HepG2 (cell line): Measurements from ENCODE around the gene ENTPD5. TPM values are rescaled to one million over a fixed set of nuclear protein-coding genes. Genes with fewer than 3 reads are reported as not detected.

Source experiments
- ATF4 ChIP-seq, 2 experiments: fragments of 450-650 bp in 1 of 2; sonication (generic) in 1 of 2; formaldehyde crosslinking; IDR thresholded peaks; 2 replicates each; pipeline versions ENCODE4 v1.5.0 to v1.8.0; 2020 to 2022; ENCODE audit warnings: mild to moderate bottlenecking in 1 of 2, missing genetic modification reagents in 1 of 2
- ELF1 ChIP-seq: sonication (generic); formaldehyde crosslinking; IDR thresholded peaks from 2 replicates; pipeline ENCODE4 v1.4.0; 2020; ENCODE audit warnings: missing genetic modification reagents
- GFI1 ChIP-seq: sonication (generic); formaldehyde crosslinking; IDR thresholded peaks from 2 replicates; pipeline ENCODE4 v1.5.0; 2020; ENCODE audit warnings: missing genetic modification reagents, mild to moderate bottlenecking, borderline replicate concordance
- GTF2F1 ChIP-seq: fragments of 150-350 bp; IDR thresholded peaks from 2 replicates; pipeline ENCODE4 v1.6.1; 2014; ENCODE audit warnings: low read length
- KAT7 ChIP-seq: IDR thresholded peaks from 2 replicates; pipeline ENCODE4 v1.6.1; 2018; ENCODE audit warnings: borderline replicate concordance, missing compliant biosample characterization
- LRRFIP1 ChIP-seq: sonication (generic); formaldehyde crosslinking; conservative IDR thresholded peaks from 2 replicates; pipeline ENCODE4 v1.4.0; 2020; ENCODE audit warnings: missing genetic modification reagents
- MYC ChIP-seq: sonication (generic); formaldehyde crosslinking; IDR thresholded peaks from 2 replicates; pipeline ENCODE4 v1.9.0; 2021; ENCODE audit warnings: missing genetic modification reagents, borderline replicate concordance
- RAD21 ChIP-seq: fragments of 450-650 bp; formaldehyde crosslinking; IDR thresholded peaks from 2 replicates; pipeline ENCODE4 v1.5.0; 2020; ENCODE audit warnings: mild to moderate bottlenecking
- RELA ChIP-seq: sonication (generic); formaldehyde crosslinking; IDR thresholded peaks from 2 replicates; pipeline ENCODE4 v1.4.0; 2020; ENCODE audit warnings: missing genetic modification reagents
- RFX5 ChIP-seq: IDR thresholded peaks from 2 replicates; pipeline ENCODE4 v1.6.1; 2011; ENCODE audit warnings: low read depth, low read length, improper control_type of control experiment
- SMARCC2 ChIP-seq: fragments of 450-650 bp; IDR thresholded peaks from 2 replicates; pipeline ENCODE4 v1.6.1; 2017; ENCODE audit warnings: antibody characterized with exemption, mild to moderate bottlenecking
- SNAPC4 ChIP-seq: sonication (generic); formaldehyde crosslinking; IDR thresholded peaks from 2 replicates; pipeline ENCODE4 v1.4.0; 2020; ENCODE audit warnings: mild to moderate bottlenecking, missing genetic modification reagents
- SYNCRIP ChIP-seq: fragments of 200-400 bp; formaldehyde crosslinking; IDR thresholded peaks from 2 replicates; pipeline ENCODE4 v1.6.1; 2018; ENCODE audit warnings: mild to moderate bottlenecking, low read depth, low read length; ENCODE audit not compliant: insufficient read depth
- YY1 ChIP-seq: IDR thresholded peaks from 2 replicates; pipeline ENCODE4 v1.6.1; 2011; ENCODE audit warnings: low read length, low read depth, moderate library complexity, mild to moderate bottlenecking; ENCODE audit not compliant: insufficient read depth, insufficient replicate concordance
- ZNF354B ChIP-seq: sonication (generic); formaldehyde crosslinking; IDR thresholded peaks from 2 replicates; pipeline ENCODE4 v1.8.0; 2022; ENCODE audit warnings: mild to moderate bottlenecking, missing genetic modification reagents
- ZNF672 ChIP-seq: sonication (generic); formaldehyde crosslinking; IDR thresholded peaks from 2 replicates; pipeline ENCODE4 v1.8.1; 2022; ENCODE audit warnings: missing genetic modification reagents
- ZNF704 ChIP-seq: sonication (generic); formaldehyde crosslinking; IDR thresholded peaks from 2 replicates; pipeline ENCODE4 v1.8.1; 2023; ENCODE audit warnings: mild to moderate bottlenecking, inconsistent platforms, moderate library complexity, missing genetic modification reagents, borderline replicate concordance
- ZNF75D ChIP-seq: sonication (generic); formaldehyde crosslinking; IDR thresholded peaks from 2 replicates; pipeline ENCODE4 v1.8.1; 2023; ENCODE audit warnings: missing genetic modification reagents, mild to moderate bottlenecking, borderline replicate concordance
- ZNF773 ChIP-seq: sonication (generic); formaldehyde crosslinking; IDR thresholded peaks from 2 replicates; pipeline ENCODE4 v1.4.0; 2020; ENCODE audit warnings: missing genetic modification reagents, borderline replicate concordance
- ZNF782 ChIP-seq: sonication (generic); formaldehyde crosslinking; IDR thresholded peaks from 2 replicates; pipeline ENCODE4 v1.4.0; 2020; ENCODE audit warnings: missing genetic modification reagents, mild to moderate bottlenecking, borderline replicate concordance
- ZNF816 ChIP-seq: sonication (generic); formaldehyde crosslinking; IDR thresholded peaks from 2 replicates; pipeline ENCODE4 v1.8.0; 2022; ENCODE audit warnings: missing genetic modification reagents, mild to moderate bottlenecking, borderline replicate concordance
- ZSCAN22 ChIP-seq: sonication (generic); formaldehyde crosslinking; IDR thresholded peaks from 2 replicates; pipeline ENCODE4 v1.4.0; 2020; ENCODE audit warnings: mild to moderate bottlenecking, missing genetic modification reagents
- ZSCAN9 ChIP-seq: IDR thresholded peaks from 2 replicates; pipeline ENCODE4 v1.6.1; 2016; ENCODE audit warnings: borderline replicate concordance
- polyA plus RNA-seq, 8 experiments: library from polyadenylated mRNA; depleted of rRNA in 3 of 8; stranded (reverse) in 7 of 8; unstranded in 1 of 8; fragments of >200 nt; fragmentation: Illumina TruSeq in 4 of 8; extraction: Trizol in 4 of 8; gene quantifications; 2 replicates each; pipeline versions ENCODE4 v1.2.1 to v1.2.3, GENCODE V29; 2011 to 2016; ENCODE audit warnings: low read depth in 4 of 8, missing spikeins in 1 of 8, mixed read lengths in 1 of 8; ENCODE audit not compliant: insufficient read depth in 1 of 8
- total RNA-seq, 5 experiments: library from RNA; depleted of rRNA; stranded (reverse); fragments of >200 nt; fragmentation: Illumina TruSeq; extraction: Trizol; gene quantifications; 2 replicates each; pipeline ENCODE4 v1.2.3, GENCODE V29; 2016; ENCODE audit warnings: low read depth in 1 of 5

Gene ENTPD5
- total and polyA plus RNA-seq, 2 of the 13 experiments (the other 11 are each of a cell fraction or from before 2014, with no cell fraction given): 33.8 to 43.3 TPM

GRCh38 chr14:73995977-73996378, 23.1 kb downstream of the ENTPD5 start (continued):
- no peak for TF ChIP-seq ZNF704 (CRISPR knock-in tag)
- TF ChIP-seq RFX5: no peak
- TF ChIP-seq SNAPC4 (CRISPR knock-in tag): no peak
- TF ChIP-seq MYC (CRISPR knock-in tag): peak; percentile 58; the same call in 1 of the 2 replicates
- no peak for TF ChIP-seq LRRFIP1 (CRISPR knock-in tag)
- TF ChIP-seq SMARCC2: no peak
- TF ChIP-seq ATF4 (CRISPR knock-in tag; IDR thresholded peaks at IDR 0.05): no peak
- no peak for TF ChIP-seq RAD21 (CRISPR knock-in tag)
- TF ChIP-seq ELF1 (CRISPR knock-in tag): peak; percentile 47; the same call in 1 of the 2 replicates
- no peak for TF ChIP-seq ZNF75D
- TF ChIP-seq ZNF816 (CRISPR knock-in tag): no peak
- TF ChIP-seq ZSCAN22 (CRISPR knock-in tag): no peak
- no peak for TF ChIP-seq ZNF354B (CRISPR knock-in tag)
- TF ChIP-seq ZNF782: no peak
- TF ChIP-seq ZNF672 (CRISPR knock-in tag): no peak
- no peak for TF ChIP-seq KAT7
- no peak for TF ChIP-seq RELA (CRISPR knock-in tag)
- TF ChIP-seq ZSCAN9 (CRISPR knock-in tag): no peak
- no peak for TF ChIP-seq SYNCRIP
- TF ChIP-seq GTF2F1: no peak
- no peak for TF ChIP-seq GFI1
- no peak for TF ChIP-seq YY1
- no peak for TF ChIP-seq ZNF773 (CRISPR knock-in tag)
